Measurements from ENCODE around the gene SUV39H2.

- TF ChIP-seq CTCF (IDR thresholded peaks at IDR 0.05) = no peak
- TF ChIP-seq EZH2 (IDR thresholded peaks at IDR 0.05) = no peak
Observed at GRCh38 chr10:14833106-14833505, 45.6 kb upstream of the SUV39H2 start.
